Glomerular endothelial cell (primary cell): ENCODE measurements around the gene EXO1. TPM values are rescaled to one million over a fixed set of nuclear protein-coding genes. Genes with fewer than 3 reads are reported as not detected.
A peak's percentile ranks its signal among the peaks of the same experiment; 100 is the strongest.
"Not testable (repeated sequence)": the region's sequence is repeated elsewhere in the genome, so short reads cannot be mapped to it uniquely, and the experiment has no call there.

Source experiments
- DNase-seq: peaks from one replicate; pipeline ENCODE4 v3.0.0-alpha.2; 2011; ENCODE audit warnings: low read depth, low spot score; ENCODE audit errors: extremely low read depth
- total RNA-seq: library from RNA; depleted of rRNA; stranded (reverse); fragments of >200 nt; gene quantifications from 2 replicates; pipeline ENCODE4 v1.2.3, GENCODE V29; 2015

Gene EXO1
- 3.8 and 4.3 TPM in 2 replicates for total RNA-seq

DNA sequence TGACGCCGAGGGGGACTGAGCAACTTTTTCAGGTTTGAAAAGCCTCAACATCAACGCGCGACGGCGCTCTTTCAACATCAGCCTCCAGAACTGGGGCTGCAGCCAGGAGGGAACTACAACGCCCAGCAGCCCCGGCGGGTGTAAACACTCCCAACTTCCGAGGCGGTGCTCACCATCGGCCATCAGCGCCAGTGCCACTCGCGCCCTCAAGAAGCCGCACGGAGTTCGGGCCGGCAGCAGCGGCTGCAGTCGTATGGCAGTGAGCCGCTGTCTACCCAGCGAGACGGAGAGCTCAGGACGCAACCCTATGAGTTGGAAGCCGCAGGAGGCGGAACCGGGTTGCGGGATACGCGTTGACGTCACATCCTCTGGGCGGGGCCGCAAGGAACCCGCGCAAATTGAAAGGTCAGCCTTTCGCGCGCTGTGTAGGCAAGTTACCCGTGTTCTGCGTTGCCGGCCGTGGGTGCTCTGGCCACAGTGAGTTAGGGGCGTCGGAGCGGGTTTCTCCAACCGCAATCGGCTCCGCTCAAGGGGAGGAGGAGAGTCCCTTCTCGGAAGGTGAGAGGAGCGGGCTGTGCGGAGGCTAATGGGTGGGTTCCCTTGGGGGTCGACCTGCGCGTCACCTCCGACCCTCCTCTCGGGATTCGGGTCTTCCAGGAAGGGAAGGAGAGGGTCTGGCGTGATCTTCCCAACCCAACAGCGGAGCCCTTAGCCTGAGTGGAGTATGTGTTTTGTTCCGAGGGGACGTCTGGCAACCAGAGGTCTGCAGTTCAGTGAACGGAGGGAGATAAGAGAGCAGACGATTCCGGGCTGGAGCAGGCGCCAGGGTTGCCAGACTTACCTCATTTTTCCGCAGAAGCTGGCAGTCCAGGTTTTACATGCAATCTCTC is at the start of gene EXO1:
Gene EXO1, plus strand, starts transcription at position 409 of the 890 bp plus-strand sequence. CDS start 2,222 bp downstream, outside the sequence.
- peak; percentile 66 for DNase-seq

DNA sequence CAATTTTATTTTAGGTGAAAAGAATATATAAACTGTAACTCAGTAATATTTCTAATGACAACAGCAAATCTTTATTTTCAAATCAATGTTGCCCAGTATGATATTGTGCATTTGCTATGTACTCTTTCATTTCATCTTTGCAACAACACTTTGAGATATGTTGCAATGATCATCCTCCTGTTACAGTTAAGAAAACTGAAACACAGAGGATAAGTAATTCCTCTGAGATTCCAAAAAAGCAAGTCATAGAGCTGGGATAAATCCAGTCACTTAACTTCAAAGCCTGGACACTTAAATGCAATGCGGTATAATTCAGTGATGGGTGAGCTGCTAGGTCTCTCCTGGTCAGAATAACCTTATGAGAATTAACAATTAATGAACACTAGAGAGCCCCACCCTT is 48.6 kb upstream of the EXO1 start:
- no peak for DNase-seq

DNA sequence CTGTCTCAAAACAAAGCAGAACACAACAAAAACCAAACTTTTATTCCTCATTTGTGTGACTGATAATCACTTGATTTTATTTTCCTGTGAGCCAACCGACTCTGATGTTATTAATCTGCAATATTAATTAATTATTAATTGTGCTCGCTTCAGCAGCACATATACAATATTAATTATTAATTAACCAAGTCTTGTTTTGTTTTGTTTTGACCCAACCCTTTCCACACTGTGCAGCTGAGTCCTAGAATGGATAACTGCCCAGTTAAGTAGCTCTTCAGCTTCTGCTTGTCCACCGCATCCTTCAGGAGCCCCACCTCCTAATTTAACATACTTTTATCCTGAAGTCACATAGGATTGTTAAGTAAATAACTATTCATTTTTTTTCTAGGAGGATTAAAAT is 47.4 kb upstream of the EXO1 start:
- DNase-seq = no peak

GRCh38 chr1:241802863-241803262 is 45.1 kb upstream of the EXO1 start:
- no peak for DNase-seq

DNA sequence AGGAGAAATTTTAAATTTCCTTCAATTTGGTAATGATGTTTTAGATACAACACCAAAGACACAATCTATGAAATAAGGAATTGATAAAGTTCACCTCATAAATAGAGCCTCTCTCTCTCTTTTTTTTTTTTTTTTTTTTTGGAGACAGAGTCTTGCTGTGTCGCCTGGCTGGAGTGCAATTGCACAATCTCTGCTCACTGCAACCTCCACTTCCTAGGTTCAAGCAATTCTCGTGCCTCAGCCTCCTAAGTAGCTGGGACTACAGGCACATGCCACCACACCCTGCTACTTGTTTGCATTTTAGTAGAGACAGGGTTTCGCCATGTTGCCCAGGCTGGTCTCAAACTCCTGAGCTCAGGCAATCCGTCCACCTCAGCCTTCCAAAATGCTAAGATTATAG is 43.3 kb upstream of the EXO1 start:
- not testable (repeated sequence) for DNase-seq

DNA sequence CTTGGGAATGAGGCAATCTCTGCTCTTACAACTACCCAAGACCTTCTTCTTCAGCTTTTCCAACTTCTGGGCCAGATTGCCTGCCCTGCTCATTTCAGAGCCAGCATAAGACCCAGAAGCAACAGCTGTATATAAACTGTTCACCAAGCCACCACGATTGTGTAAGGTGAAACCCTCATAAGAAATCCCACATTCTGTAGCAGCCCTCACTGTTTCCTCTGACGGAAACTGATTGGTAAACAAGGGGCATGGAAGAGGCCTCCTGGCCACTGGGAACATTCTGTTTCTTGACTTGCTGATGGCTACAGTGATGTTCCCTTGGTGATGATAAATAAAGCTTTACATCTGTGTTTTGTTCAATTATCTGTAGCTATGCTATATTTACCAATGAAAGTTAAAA is 39.7 kb upstream of the EXO1 start:
- DNase-seq = no peak

GRCh38 chr1:241810769-241811405 is 37.1 kb upstream of the EXO1 start:
- DNase-seq = no peak

- DNase-seq = no peak
Observed at GRCh38 chr1:241813768-241814320, 34.2 kb upstream of the EXO1 start.

- no peak for DNase-seq
Observed at GRCh38 chr1:241816008-241816407, 32.0 kb upstream of the EXO1 start.

DNA sequence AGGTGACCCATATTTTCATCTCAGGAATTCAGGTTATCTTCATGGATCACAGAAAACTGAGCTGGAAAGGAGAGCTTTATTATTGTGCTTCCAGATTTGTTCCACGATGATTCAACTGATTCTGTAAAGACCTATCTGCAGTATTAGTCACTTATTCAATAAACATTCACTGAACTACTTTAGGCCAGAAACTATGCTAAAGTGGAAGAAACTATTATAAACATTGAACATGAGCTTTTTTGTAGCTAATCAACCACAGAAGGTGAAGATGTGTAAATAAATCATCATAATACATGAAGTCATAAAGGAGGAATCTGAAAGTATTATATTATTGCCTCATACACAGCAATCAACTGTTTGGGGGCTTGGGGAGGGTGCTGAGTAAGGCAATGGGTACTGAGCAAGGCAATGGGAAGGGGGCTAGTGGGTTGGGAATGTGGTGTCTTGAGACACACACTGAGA is 30.6 kb upstream of the EXO1 start:
- DNase-seq = no peak

- DNase-seq = no peak
Observed at GRCh38 chr1:241817956-241818612, 29.9 kb upstream of the EXO1 start.

GRCh38 chr1:241819340-241819866 is 28.6 kb upstream of the EXO1 start:
- no peak for DNase-seq

DNA sequence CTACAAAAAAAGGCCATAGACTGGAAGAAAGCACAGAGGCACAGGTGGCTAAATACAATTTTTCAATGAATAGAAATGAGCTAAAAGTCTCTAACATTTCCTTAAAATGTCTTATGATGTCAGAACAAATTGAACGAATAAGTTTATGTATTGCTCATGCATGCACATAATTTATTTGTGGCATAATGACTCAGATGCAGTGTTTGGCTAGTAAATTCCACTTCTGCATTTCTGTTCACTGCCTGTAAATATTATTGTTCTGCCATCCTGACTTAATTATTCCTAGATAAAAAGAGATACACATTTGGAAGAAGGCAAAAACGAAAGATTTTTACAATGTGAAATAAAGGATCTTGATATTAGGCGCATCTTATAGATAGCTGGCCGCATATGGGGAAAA is 26.6 kb upstream of the EXO1 start:
- no peak for DNase-seq

- no peak for DNase-seq
Observed at GRCh38 chr1:241822846-241823245, 25.2 kb upstream of the EXO1 start.

DNA sequence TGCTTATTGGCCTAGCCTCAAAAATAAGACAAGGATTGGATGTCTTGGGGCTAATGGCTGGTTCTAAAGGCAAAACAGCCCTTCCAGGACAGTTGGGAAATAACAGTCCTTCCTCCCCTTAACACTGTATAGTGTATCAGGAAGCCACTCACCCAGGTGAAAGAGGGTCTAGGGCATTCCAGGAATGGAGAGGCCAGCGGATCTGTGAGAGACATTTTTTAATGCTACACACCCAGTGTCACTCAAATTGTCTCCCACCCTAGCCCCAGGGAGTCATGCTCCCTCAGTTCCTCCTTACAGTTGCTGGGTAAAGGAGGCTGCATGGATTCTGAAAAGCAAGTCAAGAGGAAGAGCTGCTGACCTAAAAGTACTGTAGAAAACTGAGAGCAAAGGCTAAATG is 24.1 kb upstream of the EXO1 start:
- DNase-seq = no peak

DNA sequence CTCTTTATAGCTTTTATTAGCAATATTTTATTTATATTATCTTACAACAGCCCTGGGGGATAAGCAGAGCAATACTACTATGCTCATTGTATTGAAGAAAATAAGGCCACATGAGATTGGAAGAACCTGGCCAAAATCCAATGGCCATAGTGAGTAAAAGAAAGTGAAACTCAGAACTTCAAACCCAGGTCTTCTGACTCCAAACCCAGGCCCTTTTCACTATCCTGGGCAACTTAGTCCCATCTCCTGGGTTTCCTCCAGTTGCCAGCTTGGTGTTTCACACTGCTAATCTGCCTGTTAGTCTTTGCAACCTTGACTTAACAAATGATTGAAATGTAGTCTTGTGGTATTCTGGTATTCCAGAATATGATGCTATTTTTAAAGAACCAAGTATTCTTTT is 22.4 kb upstream of the EXO1 start:
- no peak for DNase-seq

GRCh38 chr1:241826613-241827012 is 21.4 kb upstream of the EXO1 start:
- not testable (repeated sequence) for DNase-seq

- DNase-seq = no peak
Observed at GRCh38 chr1:241827264-241827663, 20.7 kb upstream of the EXO1 start.

DNA sequence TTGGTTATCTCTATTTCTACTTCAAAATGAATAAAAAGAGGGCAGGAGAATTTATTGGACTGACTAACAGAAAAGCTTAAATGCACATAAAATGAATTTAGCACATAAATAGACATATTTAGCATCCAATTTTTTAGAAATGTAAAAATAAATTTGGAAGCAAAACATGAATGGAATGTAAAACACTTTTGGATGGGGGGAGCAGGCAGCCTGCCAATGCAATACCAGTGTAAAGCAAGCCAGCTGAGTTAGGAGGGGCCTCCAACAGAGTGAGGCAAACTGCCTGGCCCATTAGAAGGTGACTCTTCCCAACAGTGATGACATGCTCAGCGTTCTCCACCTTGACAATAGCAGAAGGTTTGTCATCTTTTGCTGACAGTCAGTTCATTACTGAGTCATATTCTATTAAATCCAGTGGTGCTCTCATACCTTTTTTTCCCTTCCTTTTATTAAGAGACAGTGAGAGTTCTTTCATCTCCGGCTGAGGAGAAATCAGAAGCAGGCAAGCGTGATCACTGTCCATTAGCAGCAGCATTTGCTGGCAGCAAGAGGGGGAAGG is 19.5 kb upstream of the EXO1 start:
- DNase-seq = no peak

DNA sequence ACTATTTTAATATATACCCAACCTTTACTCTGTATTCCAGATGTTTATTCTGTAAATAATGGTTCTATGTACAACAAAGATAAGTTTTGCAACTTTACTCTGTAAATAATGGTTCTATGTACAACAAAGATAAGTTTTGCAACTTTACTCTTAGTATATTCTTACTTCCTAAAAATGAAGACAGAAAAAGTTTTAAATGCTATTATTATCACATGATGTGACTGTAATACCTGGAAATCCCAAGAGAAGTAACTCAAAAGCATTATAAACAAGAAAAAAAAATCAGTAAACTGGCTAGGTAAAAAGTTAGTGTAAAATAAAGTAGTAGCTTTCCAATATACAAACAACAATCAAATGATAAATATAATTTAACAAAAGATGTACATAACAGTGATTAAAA is 18.5 kb upstream of the EXO1 start:
- DNase-seq = no peak
